PFSK-1 (cell line): ENCODE measurements around the gene DHRSX.

ENCODE experiments used
- POLR2AphosphoS5 ChIP-seq: IDR thresholded peaks from 2 replicates; pipeline ENCODE4 v1.6.1; 2012; ENCODE audit warnings: low read depth, mild to moderate bottlenecking, control low read depth, low read length, moderate library complexity
- TAF1 ChIP-seq: IDR thresholded peaks from 2 replicates; pipeline ENCODE4 v1.6.1; 2012; ENCODE audit warnings: low read length, control low read depth, borderline replicate concordance; ENCODE audit not compliant: insufficient read depth

DNA sequence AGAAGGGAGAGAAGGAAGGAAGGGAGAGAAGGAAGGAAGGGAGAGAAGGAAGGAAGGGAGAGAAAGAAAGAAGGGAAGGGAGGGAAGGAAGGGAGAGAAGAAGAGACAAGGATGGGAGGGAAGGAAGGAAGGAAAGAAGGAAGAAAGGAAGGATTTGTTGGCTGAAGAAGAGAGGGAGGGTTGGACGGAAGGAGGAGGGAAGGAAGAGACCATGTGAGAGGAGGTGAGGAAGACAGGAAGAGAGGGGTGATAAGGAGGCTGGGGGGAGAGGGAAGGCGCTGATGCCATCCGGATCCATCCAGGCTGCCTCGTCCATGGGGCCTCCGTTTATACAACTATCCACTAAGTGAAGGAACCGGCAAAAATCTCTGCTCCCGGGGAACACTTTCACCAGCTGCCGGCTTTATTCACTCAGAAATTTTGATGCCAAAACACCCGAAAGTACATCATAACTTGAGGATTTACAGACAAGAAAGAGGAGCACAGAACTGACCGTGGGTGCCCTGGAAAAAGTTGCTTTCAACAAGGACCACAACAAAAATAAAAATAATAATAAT is 14.9 kb downstream of the DHRSX start:
- no peak for TF ChIP-seq POLR2AphosphoS5
- no peak for TF ChIP-seq TAF1
